Femur (tissue), 1 donor: ENCODE results near the gene DFFA.
"Not testable (repeated sequence)": the region's sequence is repeated elsewhere in the genome, so short reads cannot be mapped to it uniquely, and the experiment has no call there.

Experiments
- DNase-seq: peaks from one replicate; pipeline ENCODE4 v3.0.0-alpha.2; 2017

The DFFA gene

DNA sequence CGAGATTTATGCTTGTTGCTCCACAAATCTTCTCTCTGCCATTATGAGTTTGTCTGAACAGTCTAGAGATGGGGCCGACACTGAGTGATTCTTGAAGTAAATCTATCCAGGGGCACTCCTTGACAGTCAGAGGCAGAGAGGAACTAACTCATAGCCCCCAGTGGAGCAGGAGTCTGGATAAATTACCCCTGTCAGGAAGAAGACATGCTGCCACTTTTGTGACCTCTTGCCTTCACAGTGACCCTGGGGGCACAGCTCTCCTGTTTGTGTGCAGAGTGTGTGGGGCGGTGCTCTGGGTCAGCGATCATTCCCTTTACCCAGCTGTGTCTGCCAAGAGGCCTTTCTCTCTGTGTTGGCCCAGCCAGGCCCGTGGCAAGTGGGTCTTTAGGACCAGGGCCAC, 31.9 kb upstream of the DFFA start:
- no peak for DNase-seq

DNA sequence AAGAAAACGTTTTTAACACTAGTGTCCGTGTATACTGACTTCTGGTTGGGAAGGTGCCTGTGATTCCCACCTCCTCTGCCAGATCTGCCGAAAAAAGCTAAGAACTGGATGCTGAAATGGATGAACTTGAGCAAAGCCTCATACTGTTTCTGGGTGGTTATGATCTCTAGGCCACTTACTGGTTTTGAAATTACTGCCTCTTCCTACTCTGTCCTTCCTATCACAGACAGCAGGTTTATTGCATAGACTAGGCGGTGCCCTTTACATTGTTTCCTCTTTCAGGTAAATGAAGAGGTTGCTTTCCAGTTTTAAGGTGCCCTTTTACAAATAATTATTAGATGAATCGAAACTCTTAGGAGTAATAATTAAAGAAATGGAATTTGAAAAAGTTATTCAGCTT, 29.9 kb upstream of the DFFA start:
- DNase-seq = no peak

DNA sequence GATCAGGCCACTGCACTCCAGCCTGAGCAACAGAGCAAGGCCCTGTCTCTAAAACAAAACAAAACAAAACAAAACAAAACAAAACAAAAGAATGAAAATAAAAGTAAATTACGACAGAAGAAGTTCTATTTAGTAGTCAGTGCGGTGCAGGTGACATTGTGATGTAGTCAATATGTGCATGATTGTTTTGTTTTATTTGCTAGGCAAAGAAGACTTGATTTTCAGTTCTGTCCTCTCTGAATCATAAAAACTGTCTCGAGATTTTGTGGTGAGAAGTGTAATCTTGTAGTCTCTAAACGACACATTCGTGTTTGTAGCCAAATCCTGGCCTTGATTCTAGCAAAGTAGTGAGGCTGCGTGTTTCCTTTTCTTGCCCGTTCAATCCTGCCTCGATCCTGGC, 25.9 kb upstream of the DFFA start:
- DNase-seq = no peak

GRCh38 chr1:10497109-10497508, 24.8 kb upstream of the DFFA start:
- DNase-seq = no peak

DNA sequence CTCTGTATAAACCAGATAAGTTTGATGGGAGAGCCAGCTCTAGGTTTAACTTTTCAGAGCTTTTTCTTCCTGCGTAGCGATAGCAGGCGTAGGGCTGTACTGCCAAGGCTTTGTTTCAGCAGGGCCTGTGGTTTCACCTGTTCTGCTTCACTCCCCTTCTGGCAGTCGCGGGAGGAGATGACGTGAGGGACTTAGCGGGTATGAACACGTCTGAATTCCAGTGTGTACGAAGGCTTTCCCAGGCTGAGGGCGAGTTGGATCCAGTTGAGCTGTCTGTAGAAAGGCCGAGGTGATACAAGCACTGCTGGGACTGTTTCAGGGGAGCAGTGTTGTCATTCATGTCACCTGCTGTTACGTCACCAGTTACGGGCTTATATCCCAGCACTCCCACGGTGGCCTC, 23.6 kb upstream of the DFFA start:
- DNase-seq = no peak

DNA sequence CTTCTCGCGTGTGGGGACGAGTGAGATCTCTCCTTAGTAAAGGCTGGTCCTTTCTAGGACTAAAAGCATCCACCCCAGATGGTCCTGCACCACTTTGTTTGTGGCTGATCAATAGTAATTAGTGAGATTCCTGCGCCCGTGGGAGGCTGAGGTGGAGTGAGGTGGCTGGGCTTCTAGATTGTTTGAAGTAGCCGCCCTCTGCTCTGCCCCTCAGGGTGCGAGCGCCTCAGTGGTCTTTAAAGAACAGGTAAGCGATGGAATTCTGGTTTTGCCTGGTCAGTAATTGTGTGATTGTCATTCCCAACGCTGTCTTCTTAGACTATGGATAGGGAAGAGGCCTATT, 23.1 kb upstream of the DFFA start:
- DNase-seq = no peak

DNA sequence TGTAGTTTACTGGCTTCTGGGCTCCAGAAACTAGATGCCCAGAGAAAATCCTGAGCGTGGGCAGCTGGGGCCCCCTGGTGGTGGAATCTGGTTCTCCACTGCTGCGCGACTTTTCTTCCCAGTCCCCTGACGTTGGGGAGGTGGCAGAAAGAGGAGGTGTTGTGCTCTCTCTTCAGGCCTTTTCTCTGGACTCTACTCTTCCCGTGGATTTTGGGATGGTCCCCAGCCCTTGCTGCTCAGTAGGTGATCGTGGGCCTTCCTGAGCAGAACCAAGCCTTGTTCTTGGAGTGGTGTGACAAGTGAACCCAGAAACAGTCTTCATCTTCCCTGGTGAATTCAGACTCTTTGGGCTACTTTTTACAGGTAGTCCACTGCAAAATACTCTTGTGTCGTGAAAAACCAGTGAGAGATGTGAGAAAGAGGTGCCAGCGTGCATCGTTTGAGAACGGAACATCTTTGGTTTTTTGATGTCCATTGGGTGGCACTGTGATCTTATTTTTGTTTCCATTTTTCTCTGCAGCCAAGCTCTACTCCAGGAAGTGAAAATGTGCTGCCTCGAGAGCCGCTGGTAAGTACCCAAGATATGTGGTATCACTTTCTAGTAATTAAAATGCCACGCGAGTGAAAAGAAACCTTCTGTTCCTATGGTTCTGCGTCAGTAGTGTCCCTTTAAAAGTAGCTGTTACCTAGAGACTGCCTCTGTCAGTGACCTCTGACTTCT, 22.6 kb upstream of the DFFA start:
- DNase-seq = peak; percentile 82

- DNase-seq = no peak
Observed at GRCh38 chr1:10494418-10494753, 22.1 kb upstream of the DFFA start.

- DNase-seq = no peak
Observed at GRCh38 chr1:10490286-10490970, 18.1 kb upstream of the DFFA start.

GRCh38 chr1:10489291-10490055, 17.1 kb upstream of the DFFA start:
- DNase-seq = no peak

DNA sequence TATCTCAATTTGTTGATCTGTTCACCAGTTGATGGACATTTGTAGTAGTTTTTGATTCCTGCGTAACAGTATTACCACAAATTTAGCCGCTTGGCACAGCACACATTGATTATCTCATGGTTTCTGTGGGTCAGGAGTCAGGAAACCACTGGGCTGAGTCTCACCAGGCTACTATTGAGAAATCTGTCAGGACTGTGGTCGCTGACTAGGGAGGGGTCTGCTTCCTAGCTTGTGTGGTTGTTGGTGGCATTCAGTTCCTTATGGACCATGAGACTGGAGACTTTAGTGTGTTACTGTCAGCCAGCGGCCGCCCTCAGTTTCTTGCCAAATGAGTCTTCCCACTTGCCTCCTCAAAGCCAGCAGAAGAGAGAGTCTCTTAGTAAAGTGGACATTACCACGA, 12.2 kb upstream of the DFFA start:
- DNase-seq = peak; percentile 35

DNA sequence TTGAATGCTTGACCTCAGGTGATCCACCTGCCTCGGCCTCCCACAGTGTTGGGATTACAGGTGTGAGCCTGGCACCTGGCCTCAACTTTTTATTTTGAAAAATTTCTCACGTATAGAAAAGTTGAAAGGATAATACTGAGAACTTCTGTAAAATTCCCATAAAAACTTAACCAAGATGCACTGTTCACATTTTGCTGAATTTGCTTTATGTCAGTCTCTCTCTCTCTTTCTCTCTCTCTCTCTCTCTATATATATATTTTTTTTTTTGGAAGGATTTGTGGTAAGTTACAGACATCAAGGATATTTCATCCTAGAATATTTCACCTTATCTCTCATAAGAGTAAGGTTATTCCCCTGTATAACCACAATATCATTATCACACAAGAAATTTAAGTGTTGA, 8.3 kb upstream of the DFFA start:
- no peak for DNase-seq

DNA sequence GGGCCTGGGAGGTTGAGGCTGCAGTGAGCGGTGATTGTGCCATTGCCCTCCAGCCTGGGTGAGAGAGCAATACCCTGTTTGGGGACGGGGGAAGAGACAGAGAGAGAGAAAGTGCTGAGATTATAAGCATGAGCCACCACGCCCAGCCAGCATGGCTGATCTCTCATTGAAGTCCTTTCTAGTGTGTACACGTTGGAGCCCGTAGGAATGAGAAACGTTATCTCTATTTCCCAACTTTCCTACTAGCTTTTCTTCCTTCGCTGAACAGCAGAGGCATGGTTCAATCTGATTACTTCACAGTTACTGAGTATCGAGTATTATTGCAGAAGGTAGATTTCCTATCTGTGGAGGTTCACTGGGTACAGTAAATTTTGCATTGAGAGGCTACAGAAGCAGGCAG, 7.0 kb upstream of the DFFA start:
- no peak for DNase-seq

GRCh38 chr1:10475510-10475909, 3.2 kb upstream of the DFFA start:
- DNase-seq = no peak

DNA sequence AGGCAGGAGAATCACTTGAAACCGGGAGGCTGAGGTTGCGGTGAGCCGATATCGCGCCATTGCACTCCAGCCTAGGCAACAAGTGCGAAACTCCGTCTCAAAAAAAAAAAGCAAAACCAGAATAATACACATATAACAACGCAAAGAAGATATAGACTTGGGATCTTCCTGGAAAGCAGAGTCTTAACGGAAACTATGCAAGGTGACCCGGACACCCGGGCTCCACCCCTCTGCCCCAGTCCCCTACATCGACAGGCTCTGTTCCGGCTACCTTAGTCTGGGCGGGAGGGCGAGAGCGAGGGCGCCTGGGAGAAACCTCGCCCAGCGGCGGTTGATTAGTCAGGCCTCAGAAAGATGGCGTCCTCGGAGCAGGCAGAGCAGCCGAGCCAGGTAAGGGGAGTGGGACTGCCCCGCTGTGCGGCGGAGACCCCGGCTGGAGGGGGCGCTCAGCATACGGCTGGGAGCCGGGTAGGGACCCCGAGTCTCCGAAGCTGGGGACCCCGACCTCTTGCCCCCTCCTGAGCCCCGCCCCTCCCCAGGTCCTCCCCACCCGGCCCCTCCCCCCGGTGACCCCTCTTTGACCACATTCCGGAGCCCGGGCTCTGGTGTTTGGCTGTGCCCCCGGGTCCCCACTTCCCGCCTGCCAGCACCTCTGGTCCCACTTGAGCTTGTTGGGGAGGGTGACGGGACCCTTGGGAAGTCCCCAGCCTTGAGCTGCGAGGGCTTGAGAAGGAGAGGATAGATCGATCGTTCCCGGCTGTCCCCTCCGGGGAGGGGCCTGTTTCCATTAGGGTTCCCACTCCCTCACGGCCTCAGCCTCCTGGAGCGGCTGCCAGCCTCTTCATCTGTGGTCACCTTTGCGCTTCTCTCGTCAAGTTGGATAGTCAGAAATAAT, 2.5 kb upstream of the DFFA start, which contains the start of gene PEX14:
Gene PEX14, plus strand, starts transcription at position 338 of the 895 bp plus-strand sequence. Its CDS starts 17 bp downstream, at position 355.
- peak; percentile 92 for DNase-seq

GRCh38 chr1:10474309-10474612, 1.9 kb upstream of the DFFA start:
- not testable (repeated sequence) for DNase-seq

- no peak for DNase-seq
Observed at GRCh38 chr1:10473145-10473765, 926 bp upstream of the DFFA start.

DNA sequence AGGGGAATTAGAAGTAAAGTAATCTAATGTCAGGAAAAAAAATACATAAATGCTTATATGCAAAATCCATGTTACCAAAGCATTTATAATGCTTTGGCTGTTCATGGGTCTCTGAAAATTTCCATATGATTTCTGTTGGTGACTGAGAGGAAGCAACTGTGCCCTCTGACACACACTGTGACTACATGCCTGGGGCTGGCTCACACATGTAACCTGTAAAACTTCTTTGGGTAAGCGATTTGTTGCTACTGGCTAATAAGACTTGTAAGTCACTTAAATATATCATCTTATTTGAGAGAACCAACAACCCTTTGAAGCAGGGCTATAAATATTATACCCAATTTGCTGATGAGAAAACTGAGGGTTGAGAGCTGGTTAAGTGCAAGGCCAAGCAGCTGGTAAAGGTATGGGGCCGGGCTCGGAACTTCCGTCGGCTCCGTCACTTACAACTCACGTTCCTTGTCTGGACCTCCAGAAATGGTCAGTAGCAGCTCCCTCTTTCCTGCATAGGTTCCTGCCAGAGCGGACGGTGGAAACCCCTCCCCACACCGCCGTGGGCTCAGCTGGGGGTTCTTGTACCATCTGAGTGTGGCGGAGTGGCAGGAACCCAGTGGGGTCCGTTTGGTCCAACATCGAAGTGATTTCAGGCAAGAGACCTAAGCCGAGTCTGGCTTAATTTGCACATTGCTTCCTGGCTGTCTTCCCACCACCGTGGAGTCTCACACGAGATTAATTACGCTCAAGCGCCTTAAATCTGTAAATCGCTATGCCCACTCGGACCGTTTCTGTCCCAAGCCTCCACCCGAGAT, 714 bp downstream of the DFFA start:
- DNase-seq = no peak

GRCh38 chr1:10470043-10470442, 2.3 kb downstream of the DFFA start:
- DNase-seq = no peak

GRCh38 chr1:10467078-10467477, 5.3 kb downstream of the DFFA start:
- DNase-seq = no peak

DNA sequence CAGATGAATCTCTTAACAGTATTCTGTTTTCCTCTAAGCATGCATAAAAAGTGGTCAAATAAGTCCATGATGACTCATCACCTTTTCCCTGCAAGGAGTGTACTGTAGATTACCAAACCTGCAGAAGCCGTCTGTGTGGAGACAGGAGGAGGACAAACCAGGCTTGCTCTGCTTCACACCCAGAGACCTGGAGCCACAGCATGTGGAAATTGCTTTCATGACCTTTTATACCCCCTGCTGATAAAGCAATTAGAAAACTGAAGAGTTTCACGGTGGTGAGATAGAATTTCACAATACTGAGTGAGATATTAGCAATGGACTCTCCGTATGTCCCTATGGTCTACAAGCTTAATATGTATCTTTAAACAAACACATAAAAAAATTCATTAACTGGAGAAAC, 13.1 kb downstream of the DFFA start:
- DNase-seq = no peak

GRCh38 chr1:10457875-10458274, 14.5 kb downstream of the DFFA start:
- DNase-seq = no peak
